HCT116 (cell line): ENCODE data around the gene GPHA2. TPM values are rescaled to one million over a fixed set of nuclear protein-coding genes. Genes with fewer than 3 reads are reported as not detected.

Experiments used
- ATAC-seq: fragments of 200-7000 bp; cut with Tn5 transposase; 2 replicates; pipeline ENCODE4 v1.9.1; 2020; ENCODE audit warnings: mild to moderate bottlenecking, moderate library complexity
- BruUV-seq: library from RNA; stranded (reverse); fragments of 400-500 nt; replicated peaks from 2 replicates; lab custom pipeline; 2021; lab: Mats Ljungman, UMichigan
- CTCF ChIA-PET: fragments of 300-600 bp; sonication (Branson Sonifier 250); formaldehyde crosslinking; loops from one replicate; lab custom pipeline; 2021; ENCODE audit warnings: antibody characterized with exemption; lab: Charles Lee
- POLR2A ChIA-PET: fragments of 300-600, 350-600 bp; sonication (Branson Sonifier 250); formaldehyde crosslinking; loops from one replicate; lab custom pipeline; 2021; ENCODE audit warnings: antibody characterized with exemption; lab: Charles Lee
- RAD21 ChIA-PET, 2 experiments: fragments of 300-600 bp; sonication (Branson Sonifier 250); formaldehyde crosslinking; loops; one replicate each; lab custom pipeline; 2023; ENCODE audit warnings: low total read pairs in 2 of 2; ENCODE audit not compliant: uncharacterized antibody in 2 of 2, unreplicated experiment in 2 of 2, low non-redundant PET in 1 of 2; lab: Charles Lee
- DNase-seq: peaks from one replicate; pipeline ENCODE4 v3.0.0-alpha.2; 2010; ENCODE audit warnings: low read depth, low spot score
- H2AFZ ChIP-seq: fragments of 200-600 bp; shearing (Covaris generic), sonication (generic); 2 replicates; pipeline ENCODE4 v1.6.1; 2017; ENCODE audit warnings: low read depth, mixed run types, mixed read lengths, antibody characterized with exemption, low read length; ENCODE audit not compliant: poor library complexity, severe bottlenecking
- H3K27ac ChIP-seq: 2 replicates; pipeline ENCODE4 v1.5.1; 2012; ENCODE audit warnings: low read depth, low read length
- H3K27me3 ChIP-seq: fragments of 200-600 bp; sonication (generic); 2 replicates; pipeline ENCODE4 v1.6.1; 2016; ENCODE audit warnings: mixed run types, low read length, mixed read lengths; ENCODE audit not compliant: insufficient read depth
- H3K36me3 ChIP-seq, 2 experiments: fragments of 200-500 bp in 1 of 2; fragments of 200-600 bp in 1 of 2; sonication (Bioruptor generic) in 1 of 2; sonication (generic) in 1 of 2; 2 replicates each; pipeline versions ENCODE4 v1.5.1 to v1.6.1; 2014 to 2016; ENCODE audit warnings: low read length in 2 of 2, inconsistent platforms in 1 of 2, mixed read lengths in 1 of 2, mixed run types in 1 of 2; ENCODE audit not compliant: insufficient read depth in 2 of 2, control insufficient read depth in 1 of 2
- H3K4me1 ChIP-seq, 2 experiments: fragments of 200-600 bp in 1 of 2; sonication (generic) in 1 of 2; 2 replicates each; pipeline versions ENCODE4 v1.5.1 to v1.6.1; 2012 to 2017; ENCODE audit warnings: low read length in 2 of 2, inconsistent platforms in 1 of 2, mild to moderate bottlenecking in 1 of 2, mixed read lengths in 1 of 2, mixed run types in 1 of 2, moderate library complexity in 1 of 2; ENCODE audit not compliant: insufficient read depth in 2 of 2, control insufficient read depth in 1 of 2
- H3K4me2 ChIP-seq: fragments of 200-600 bp; sonication (generic); 2 replicates; pipeline ENCODE4 v1.6.1; 2017; ENCODE audit warnings: mixed run types, low read length, mixed read lengths
- H3K4me3 ChIP-seq, 2 experiments: fragments of 200-600 bp in 1 of 2; sonication (generic) in 1 of 2; replicated peaks in 1 of 2; 2 replicates each; pipeline ENCODE4 v1.5.1; 2011 to 2016; ENCODE audit warnings: low read length in 2 of 2, control low read depth in 1 of 2, low read depth in 1 of 2, mild to moderate bottlenecking in 1 of 2, mixed read lengths in 1 of 2, mixed run types in 1 of 2
- H3K79me2 ChIP-seq: fragments of 200-600 bp; sonication (generic); 2 replicates; pipeline ENCODE4 v1.6.1; 2017; ENCODE audit warnings: mild to moderate bottlenecking, mixed run types, low read length, moderate library complexity, mixed read lengths; ENCODE audit not compliant: insufficient read depth
- H3K9ac ChIP-seq: fragments of 200-600 bp; sonication (generic); 2 replicates; pipeline ENCODE4 v1.6.1; 2016; ENCODE audit warnings: low read length, mixed read lengths
- H3K9me2 ChIP-seq: fragments of 200-600 bp; sonication (generic), shearing (Covaris generic); 2 replicates; pipeline ENCODE4 v1.6.1; 2017; ENCODE audit warnings: mixed run types, mild to moderate bottlenecking, moderate library complexity; ENCODE audit not compliant: insufficient read depth
- H3K9me3 ChIP-seq, 2 experiments: fragments of 200-500 bp in 1 of 2; fragments of 200-600 bp in 1 of 2; sonication (Bioruptor generic) in 1 of 2; sonication (generic) in 1 of 2; 2 replicates each; pipeline ENCODE4 v1.6.1; 2014 to 2017; ENCODE audit warnings: low read length in 2 of 2, mixed read lengths in 2 of 2, inconsistent platforms in 1 of 2, low read depth in 1 of 2, mild to moderate bottlenecking in 1 of 2, mixed run types in 1 of 2, moderate library complexity in 1 of 2; ENCODE audit not compliant: control insufficient read depth in 1 of 2, insufficient read depth in 1 of 2
- H4K20me1 ChIP-seq: fragments of 200-600 bp; sonication (generic), shearing (Covaris generic); 2 replicates; pipeline ENCODE4 v1.6.1; 2017; ENCODE audit warnings: mixed run types, mild to moderate bottlenecking, moderate library complexity; ENCODE audit not compliant: insufficient read depth
- ATF3 ChIP-seq: IDR thresholded peaks from 2 replicates; pipeline ENCODE4 v1.6.1; 2012
- CBX3 ChIP-seq: IDR thresholded peaks from 2 replicates; pipeline ENCODE4 v1.6.1; 2012; ENCODE audit warnings: low read depth
- CEBPB ChIP-seq: IDR thresholded peaks from 2 replicates; pipeline ENCODE4 v1.6.1; 2012; ENCODE audit warnings: low read depth
- CTCF ChIP-seq, 3 experiments: fragments of 200-600 bp in 1 of 3; sonication (generic) in 1 of 3; IDR thresholded peaks in 2 of 3; conservative IDR thresholded peaks in 1 of 3; 2 replicates each; pipeline ENCODE4 v1.5.1; 2012 to 2017; ENCODE audit warnings: low read depth in 2 of 3, low read length in 2 of 3, antibody characterized with exemption in 1 of 3, borderline replicate concordance in 1 of 3, control low read depth in 1 of 3, mild to moderate bottlenecking in 1 of 3, mixed read lengths in 1 of 3, mixed run types in 1 of 3, moderate library complexity in 1 of 3; ENCODE audit not compliant: insufficient read depth in 1 of 3
- EGR1 ChIP-seq: IDR thresholded peaks from 2 replicates; pipeline ENCODE4 v1.6.1; 2012; ENCODE audit warnings: low read depth
- EZH2 ChIP-seq: fragments of 200-600 bp; sonication (generic); IDR thresholded peaks from 2 replicates; pipeline ENCODE4 v1.6.1; 2017; ENCODE audit warnings: antibody characterized with exemption, mixed run types
- EZH2phosphoT487 ChIP-seq: fragments of 200-600 bp; IDR thresholded peaks from 2 replicates; pipeline ENCODE4 v1.6.1; 2018; ENCODE audit warnings: antibody characterized with exemption, borderline replicate concordance
- FOSL1 ChIP-seq: IDR thresholded peaks from 2 replicates; pipeline ENCODE4 v1.6.1; 2012; ENCODE audit warnings: low read depth
- JUND ChIP-seq: IDR thresholded peaks from 2 replicates; pipeline ENCODE4 v1.6.1; 2012
- POLR2A ChIP-seq: IDR thresholded peaks from 2 replicates; pipeline ENCODE4 v1.7.0; 2011; ENCODE audit warnings: borderline replicate concordance; ENCODE audit not compliant: insufficient read depth, insufficient read length; ENCODE audit errors: extremely low read depth
- POLR2AphosphoS5 ChIP-seq: IDR thresholded peaks from 2 replicates; pipeline ENCODE4 v1.6.1; 2011; ENCODE audit warnings: mild to moderate bottlenecking, low read depth, low read length, moderate library complexity
- RAD21 ChIP-seq: IDR thresholded peaks from 2 replicates; pipeline ENCODE4 v1.6.1; 2012; ENCODE audit warnings: low read depth, mild to moderate bottlenecking
- REST ChIP-seq: IDR thresholded peaks from 2 replicates; pipeline ENCODE4 v1.6.1; 2012; ENCODE audit warnings: low read depth
- SIN3A ChIP-seq: IDR thresholded peaks from 2 replicates; pipeline ENCODE4 v1.6.1; 2012; ENCODE audit warnings: low read depth
- SRF ChIP-seq: IDR thresholded peaks from 2 replicates; pipeline ENCODE4 v1.6.1; 2012; ENCODE audit warnings: low read depth
- TCF7L2 ChIP-seq: IDR thresholded peaks from 2 replicates; pipeline ENCODE4 v1.7.0; 2011; ENCODE audit warnings: borderline replicate concordance, inconsistent platforms; ENCODE audit not compliant: insufficient read depth, insufficient read length; ENCODE audit errors: extremely low read depth
- ZFX ChIP-seq: fragments of 450-650 bp; IDR thresholded peaks from 2 replicates; pipeline ENCODE4 v1.6.1; 2017
- ZNF274 ChIP-seq: fragments of 200-500 bp; sonication (Bioruptor generic); IDR thresholded peaks from 2 replicates; pipeline ENCODE4 v1.6.1; 2014; ENCODE audit warnings: mild to moderate bottlenecking, low read depth, low read length, inconsistent platforms
- intact Hi-C: fragments of 100-400 bp; cut with micrococcal nuclease; formaldehyde crosslinking; loops from 2 replicates; pipeline ENCODE4 v1.10.0; 2022
- total RNA-seq: library from RNA; stranded (reverse); gene quantifications from one replicate; pipeline ENCODE4 v1.2.1, GENCODE V29; 2021; ENCODE audit not compliant: unreplicated experiment

GPHA2 gene
- total RNA-seq, 1 experiment from 2014 or later: not detected

GRCh38 chr11:64894812-64895452, 40.8 kb downstream of the GPHA2 start:
- TF ChIP-seq ZFX (no peak), RAD21 (no peak), EZH2phosphoT487 (no peak), ATF3 (no peak), JUND (no peak), FOSL1 (no peak), POLR2A (no peak), EGR1 (no peak), CBX3 (no peak), SRF (no peak), CEBPB (no peak), CTCF (IDR thresholded peaks at IDR 0.05 in 2 of 3, conservative IDR thresholded peaks at IDR 0.05 in 1 of 3; ENCODE audit: borderline replicate concordance in 1 of 3, insufficient read depth in 1 of 3, low read depth in 2 of 3, low read length in 2 of 3) (no peak), POLR2AphosphoS5 (no peak), SIN3A (no peak), REST (no peak), TCF7L2 (no peak), ZNF274 (no peak), EZH2 (no peak)
- intact Hi-C loops: loop anchor here (1.0 kb wide), 1 partner anchor 48 kb away; no protein-coding TSS in a partner anchor
- H2AFZ ChIP-seq: no peak overlapping the region
- no peaks in the 10 kb centered on the region for H4K20me1 ChIP-seq
- CTCF ChIA-PET: interaction anchor here (10.8 kb wide), 1 partner anchor 46 kb away, joined by 112 read pairs; no protein-coding TSS in a partner anchor
- H3K36me3 ChIP-seq: no peaks in the 10 kb centered on the region
- no TSS peak for BruUV-seq
- no peak overlapping the region; the same call in 1 of the 2 replicates for H3K27ac ChIP-seq
- H3K9me3 ChIP-seq: no peaks in the 10 kb centered on the region
- no peaks in the 10 kb centered on the region for H3K9me2 ChIP-seq
- DNase-seq: no peak
- no peak for ATAC-seq
- no peak overlapping the region for H3K9ac ChIP-seq
- H3K4me2 ChIP-seq: no peak overlapping the region
- H3K4me1 ChIP-seq: peaks cover 0 to 13% of the 10 kb centered on the region in 2 experiments; a peak in 2 of 4 replicates
- H3K79me2 ChIP-seq: no peaks in the 10 kb centered on the region
- no peak overlapping the region for H3K4me3 ChIP-seq
- H3K27me3 ChIP-seq: no peaks in the 10 kb centered on the region
- POLR2A ChIA-PET: no interaction called here
- RAD21 ChIA-PET: no interaction called here
